NT2/D1 (cell line): ENCODE measurements around the gene APOBR.

Source experiments
- SUZ12 ChIP-seq: IDR thresholded peaks from 2 replicates; pipeline ENCODE4 v1.6.1; 2011; ENCODE audit not compliant: insufficient read length, insufficient read depth; ENCODE audit errors: extremely low read depth
- YY1 ChIP-seq: IDR thresholded peaks from 2 replicates; pipeline ENCODE4 v1.6.1; 2011; ENCODE audit not compliant: insufficient read length, insufficient read depth

- TF ChIP-seq YY1 (no peak), SUZ12 (no peak)
Measured at GRCh38 chr16:28491230-28491969, 3.0 kb upstream of the APOBR start.
